OCI-LY1 (cell line): ENCODE data around the gene ZYG11B.

Experiments used
- H2AFZ ChIP-seq: fragments of 200-600 bp; sonication (generic), shearing (Covaris generic); 2 replicates; pipeline ENCODE4 v1.6.0; 2014; ENCODE audit warnings: antibody characterized with exemption, mild to moderate bottlenecking, low read length
- H3F3A ChIP-seq: fragments of 200-600 bp; sonication (generic), shearing (Covaris generic); 2 replicates; pipeline ENCODE4 v1.6.0; 2014; ENCODE audit warnings: mild to moderate bottlenecking, antibody characterized with exemption, low read length, moderate library complexity; ENCODE audit not compliant: insufficient read depth
- H3K27ac ChIP-seq: fragments of 200-600 bp; sonication (generic); 2 replicates; pipeline ENCODE4 v1.5.1; 2014; ENCODE audit warnings: low read length, mixed run types, mild to moderate bottlenecking, low read depth; ENCODE audit not compliant: poor library complexity, severe bottlenecking
- H3K27me3 ChIP-seq: fragments of 200-600 bp; sonication (generic); 2 replicates; pipeline ENCODE4 v1.6.0; 2014; ENCODE audit warnings: antibody characterized with exemption, mild to moderate bottlenecking, low read length, moderate library complexity; ENCODE audit not compliant: insufficient read depth
- H3K36me3 ChIP-seq: fragments of 200-600 bp; sonication (generic); 2 replicates; pipeline ENCODE4 v1.6.1; 2014; ENCODE audit warnings: mild to moderate bottlenecking, antibody characterized with exemption, low read length, moderate library complexity, mixed read lengths; ENCODE audit not compliant: insufficient read depth
- H3K4me1 ChIP-seq: fragments of 200-600 bp; sonication (generic); 2 replicates; pipeline ENCODE4 v1.5.1; 2014; ENCODE audit warnings: mild to moderate bottlenecking, low read length, moderate library complexity; ENCODE audit not compliant: insufficient read depth, severe bottlenecking
- H3K4me2 ChIP-seq: fragments of 200-600 bp; sonication (generic), shearing (Covaris generic); 2 replicates; pipeline ENCODE4 v1.6.1; 2014; ENCODE audit warnings: low read length
- H3K4me3 ChIP-seq: fragments of 200-600 bp; sonication (generic); 2 replicates; pipeline ENCODE4 v1.5.1; 2014; ENCODE audit warnings: low read length, low read depth, mild to moderate bottlenecking, mixed read lengths; ENCODE audit not compliant: poor library complexity, severe bottlenecking
- H3K79me2 ChIP-seq: fragments of 200-600 bp; shearing (Covaris generic); 2 replicates; pipeline ENCODE4 v1.6.1; 2016; ENCODE audit warnings: mixed run types, low read length, mixed read lengths; ENCODE audit not compliant: insufficient read depth
- H3K9ac ChIP-seq: fragments of 200-600 bp; sonication (generic), shearing (Covaris generic); 2 replicates; pipeline ENCODE4 v1.6.1; 2014; ENCODE audit warnings: mild to moderate bottlenecking, low read length, mixed read lengths
- H3K9me2 ChIP-seq: fragments of 200-600 bp; sonication (generic), shearing (Covaris generic); 2 replicates; pipeline ENCODE4 v1.6.1; 2014; ENCODE audit warnings: low read depth, mild to moderate bottlenecking, low read length, mixed read lengths
- H3K9me3 ChIP-seq: fragments of 200-600 bp; shearing (Covaris generic); 2 replicates; pipeline ENCODE4 v1.6.1; 2014; ENCODE audit warnings: low read length, mixed read lengths
- H4K20me1 ChIP-seq: fragments of 200-600 bp; sonication (generic), shearing (Covaris generic); 2 replicates; pipeline ENCODE4 v1.6.0; 2016; ENCODE audit warnings: mild to moderate bottlenecking, low read length; ENCODE audit not compliant: insufficient read depth
- EZH2 ChIP-seq: fragments of 200-600 bp; sonication (generic), shearing (Covaris generic); IDR thresholded peaks from 2 replicates; pipeline ENCODE4 v1.8.0; 2017; ENCODE audit warnings: borderline replicate concordance, mixed run types, mild to moderate bottlenecking, antibody characterized with exemption, low read length, moderate library complexity, mixed read lengths
- TF ChIP-seq, protein P1 (sequence below): fragments of 200-600 bp; sonication (generic), shearing (Covaris generic); IDR thresholded peaks from 2 replicates; pipeline ENCODE4 v1.5.1; 2017; ENCODE audit warnings: mild to moderate bottlenecking, antibody characterized with exemption, low read length, moderate library complexity, mixed read lengths

The ZYG11B gene

DNA sequence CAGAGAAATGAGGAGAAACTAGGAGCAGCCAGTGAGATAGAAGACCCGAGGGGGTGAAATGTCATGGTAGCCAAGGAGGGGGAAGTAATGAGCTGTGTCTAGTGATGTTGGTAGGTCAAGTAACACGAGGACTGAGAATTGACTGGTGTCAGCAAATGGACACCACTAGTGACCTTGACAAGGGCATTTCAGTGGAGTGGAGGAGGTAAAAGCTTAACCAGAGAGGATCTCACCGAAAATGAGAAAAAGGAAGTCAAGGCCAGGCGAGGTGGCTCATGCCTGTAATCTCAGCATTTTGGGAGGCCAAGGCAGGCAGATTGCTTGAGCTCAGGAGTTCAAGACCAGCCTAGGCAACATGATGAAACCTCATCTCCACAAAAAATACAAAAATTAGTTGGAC, 3.0 kb upstream of the ZYG11B start:
- Histone ChIP-seq H3K27me3 (no peaks in the 10 kb centered on the region), H3F3A (no peaks in the 10 kb centered on the region), H3K4me3 (no peak overlapping the region), H3K36me3 (no peaks in the 10 kb centered on the region), H3K9me2 (no peaks in the 10 kb centered on the region), H3K4me2 (no peak overlapping the region), H3K27ac (no peak overlapping the region), H3K9me3 (no peaks in the 10 kb centered on the region), H3K9ac (no peak overlapping the region), H2AFZ (no peak overlapping the region), H3K4me1 (peaks cover 27% of the 10 kb centered on the region), H3K79me2 (peaks cover 16% of the 10 kb centered on the region), H4K20me1 (no peaks in the 10 kb centered on the region)
- TF ChIP-seq EZH2 = no peak

DNA sequence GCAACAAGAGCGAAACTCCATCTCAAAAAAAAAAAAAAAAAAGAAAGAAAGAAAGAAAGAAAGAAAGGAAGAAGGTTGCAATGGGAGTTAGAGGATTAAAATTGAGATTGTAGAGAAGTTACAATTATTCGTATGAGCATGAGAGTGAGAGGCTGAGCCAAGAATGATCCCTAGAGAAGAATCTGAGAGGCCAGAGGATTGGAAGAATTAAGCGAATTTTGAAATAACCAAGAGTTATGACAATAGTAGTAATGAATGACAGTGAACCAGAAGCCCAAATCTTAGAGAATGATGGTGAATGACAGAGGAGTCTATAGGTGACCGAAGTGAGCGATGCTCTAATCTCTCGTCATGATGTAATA, 369 bp upstream of the ZYG11B start:
- H3K9ac ChIP-seq = peak overlapping the region; percentile 59
- H3F3A ChIP-seq = no peaks in the 10 kb centered on the region
- H3K79me2 ChIP-seq = peaks cover 20% of the 10 kb centered on the region
- peak overlapping the region; percentile 95 for H3K4me2 ChIP-seq
- TF ChIP-seq, protein P1, sequence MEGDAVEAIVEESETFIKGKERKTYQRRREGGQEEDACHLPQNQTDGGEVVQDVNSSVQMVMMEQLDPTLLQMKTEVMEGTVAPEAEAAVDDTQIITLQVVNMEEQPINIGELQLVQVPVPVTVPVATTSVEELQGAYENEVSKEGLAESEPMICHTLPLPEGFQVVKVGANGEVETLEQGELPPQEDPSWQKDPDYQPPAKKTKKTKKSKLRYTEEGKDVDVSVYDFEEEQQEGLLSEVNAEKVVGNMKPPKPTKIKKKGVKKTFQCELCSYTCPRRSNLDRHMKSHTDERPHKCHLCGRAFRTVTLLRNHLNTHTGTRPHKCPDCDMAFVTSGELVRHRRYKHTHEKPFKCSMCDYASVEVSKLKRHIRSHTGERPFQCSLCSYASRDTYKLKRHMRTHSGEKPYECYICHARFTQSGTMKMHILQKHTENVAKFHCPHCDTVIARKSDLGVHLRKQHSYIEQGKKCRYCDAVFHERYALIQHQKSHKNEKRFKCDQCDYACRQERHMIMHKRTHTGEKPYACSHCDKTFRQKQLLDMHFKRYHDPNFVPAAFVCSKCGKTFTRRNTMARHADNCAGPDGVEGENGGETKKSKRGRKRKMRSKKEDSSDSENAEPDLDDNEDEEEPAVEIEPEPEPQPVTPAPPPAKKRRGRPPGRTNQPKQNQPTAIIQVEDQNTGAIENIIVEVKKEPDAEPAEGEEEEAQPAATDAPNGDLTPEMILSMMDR = no peak
- no peak for TF ChIP-seq EZH2
- H3K4me1 ChIP-seq = peaks cover 33% of the 10 kb centered on the region
- H4K20me1 ChIP-seq = no peaks in the 10 kb centered on the region
- H3K36me3 ChIP-seq = no peaks in the 10 kb centered on the region
- peak overlapping the region; percentile 92 for H2AFZ ChIP-seq
- peak overlapping the region; percentile 99 for H3K4me3 ChIP-seq
- no peaks in the 10 kb centered on the region for H3K9me3 ChIP-seq
- H3K27me3 ChIP-seq = no peaks in the 10 kb centered on the region
- no peaks in the 10 kb centered on the region for H3K9me2 ChIP-seq
- no peak overlapping the region for H3K27ac ChIP-seq

DNA sequence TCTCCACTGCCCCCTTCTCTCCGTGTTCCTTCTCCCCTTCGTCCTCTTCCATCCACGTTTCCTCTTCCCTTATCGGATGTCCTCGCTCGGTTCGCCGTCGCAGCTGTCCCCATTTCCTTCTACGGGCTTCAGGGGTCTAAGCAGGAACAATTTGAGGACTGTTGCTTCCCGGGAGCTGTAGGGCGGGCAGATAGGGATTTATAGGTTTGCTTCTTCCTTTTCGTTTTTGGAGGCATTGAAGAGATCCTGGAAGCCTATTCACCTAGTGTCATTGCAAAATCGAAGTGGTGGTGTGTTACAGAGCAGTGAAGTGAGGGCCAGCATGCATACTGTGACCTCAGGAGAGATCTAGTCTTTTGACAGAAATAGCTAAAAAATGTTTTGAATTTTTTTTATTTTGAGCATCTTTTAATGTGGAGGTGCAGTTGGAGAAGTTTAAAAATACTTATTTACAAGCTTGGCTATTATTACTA, 897 bp downstream of the ZYG11B start:
- Histone ChIP-seq H3K4me2 (peak overlapping the region; percentile 95), H3F3A (no peaks in the 10 kb centered on the region), H3K27me3 (no peaks in the 10 kb centered on the region), H3K27ac (no peak overlapping the region), H2AFZ (peak overlapping the region; percentile 74; the same call in 1 of the 2 replicates), H3K79me2 (peaks cover 20% of the 10 kb centered on the region), H3K4me3 (peak overlapping the region; percentile 99), H3K36me3 (peaks cover 4% of the 10 kb centered on the region; the same call in 1 of the 2 replicates), H3K9me2 (no peaks in the 10 kb centered on the region), H3K4me1 (peaks cover 33% of the 10 kb centered on the region), H3K9me3 (no peaks in the 10 kb centered on the region), H3K9ac (peak overlapping the region; percentile 82), H4K20me1 (no peaks in the 10 kb centered on the region)
- no peak for TF ChIP-seq EZH2
- TF ChIP-seq, protein P1 = no peak

DNA sequence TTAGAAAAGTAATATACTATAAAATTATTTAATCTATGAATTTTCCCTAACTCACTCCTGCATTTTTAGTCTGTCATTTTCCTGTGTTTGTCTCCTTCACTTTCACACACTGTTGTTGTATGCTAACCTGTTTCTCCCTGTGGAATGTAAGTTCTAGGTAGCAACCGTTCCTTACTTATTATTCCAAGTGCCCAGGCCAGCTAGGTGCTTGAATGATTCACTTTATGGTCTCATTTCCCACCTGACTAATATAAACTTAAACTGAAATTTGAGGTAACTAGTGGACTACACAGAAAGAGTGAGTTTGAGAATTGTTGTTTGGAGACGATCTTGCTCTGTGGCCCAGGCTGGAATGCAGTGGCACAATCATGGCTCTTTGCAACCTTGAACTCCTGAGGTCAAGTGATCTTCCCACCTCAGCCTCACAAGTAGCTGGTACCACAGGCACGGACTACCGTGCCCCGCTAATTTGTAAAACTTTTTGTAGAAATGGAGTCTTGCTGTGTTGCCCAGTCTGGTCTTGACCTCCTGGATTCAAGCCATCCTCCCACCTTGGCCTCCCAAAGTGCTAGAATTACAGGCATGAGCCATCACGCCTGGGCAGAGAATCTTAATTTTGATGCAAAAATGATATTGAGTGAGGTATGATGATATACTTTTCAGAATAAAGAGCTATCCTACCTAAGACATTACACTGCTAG, 1.9 kb downstream of the ZYG11B start:
- no peaks in the 10 kb centered on the region for H4K20me1 ChIP-seq
- H3K4me1 ChIP-seq = peaks cover 33% of the 10 kb centered on the region
- no peaks in the 10 kb centered on the region for H3K9me2 ChIP-seq
- peaks cover 5% of the 10 kb centered on the region; the same call in 1 of the 2 replicates for H3K36me3 ChIP-seq
- H3K4me3 ChIP-seq = no peak overlapping the region
- H3K4me2 ChIP-seq = peak overlapping the region; percentile 35; the same call in 1 of the 2 replicates
- H3K27ac ChIP-seq = no peak overlapping the region
- no peak overlapping the region for H2AFZ ChIP-seq
- H3K9me3 ChIP-seq = no peaks in the 10 kb centered on the region
- H3F3A ChIP-seq = no peaks in the 10 kb centered on the region
- no peaks in the 10 kb centered on the region for H3K27me3 ChIP-seq
- H3K79me2 ChIP-seq = peaks cover 20% of the 10 kb centered on the region
- H3K9ac ChIP-seq = no peak overlapping the region
- no peak for TF ChIP-seq EZH2
- TF ChIP-seq, protein P1 = no peak
